Right forelimb (tissue), 1 donor: ENCODE measurements around the gene AKAP13.

Experiments used
- DNase-seq: peaks from one replicate; pipeline ENCODE4 v3.0.0-alpha.2; 2018

AKAP13 gene

GRCh38 chr15:85389772-85390171 is 9.4 kb downstream of the AKAP13 start:
- no peak for DNase-seq

GRCh38 chr15:85393210-85393609 is 12.8 kb downstream of the AKAP13 start:
- no peak for DNase-seq

- DNase-seq, result no peak
These were observed 14.3 kb downstream of the AKAP13 start for GRCh38 chr15:85394554-85395333.

- DNase-seq, result no peak
These were observed 16.2 kb downstream of the AKAP13 start for GRCh38 chr15:85396554-85396953.

GRCh38 chr15:85397151-85397550 is 16.7 kb downstream of the AKAP13 start:
- no peak for DNase-seq

- no peak for DNase-seq
These were observed 17.5 kb downstream of the AKAP13 start for GRCh38 chr15:85397926-85398325.

- no peak for DNase-seq
These were observed 18.4 kb downstream of the AKAP13 start for GRCh38 chr15:85398822-85399221.

GRCh38 chr15:85399627-85400026 is 19.2 kb downstream of the AKAP13 start:
- DNase-seq, result no peak

GRCh38 chr15:85400606-85401005 is 20.2 kb downstream of the AKAP13 start:
- DNase-seq, result no peak

- DNase-seq, result no peak
These were observed 20.8 kb downstream of the AKAP13 start for GRCh38 chr15:85401108-85401774.

GRCh38 chr15:85402195-85402881 is 21.9 kb downstream of the AKAP13 start:
- no peak for DNase-seq

- no peak for DNase-seq
These were observed 23.3 kb downstream of the AKAP13 start for GRCh38 chr15:85403745-85404144.

GRCh38 chr15:85404176-85404917 is 23.9 kb downstream of the AKAP13 start:
- no peak for DNase-seq

GRCh38 chr15:85404918-85405866 is 24.8 kb downstream of the AKAP13 start:
- DNase-seq, result no peak

GRCh38 chr15:85406916-85407315 is 26.5 kb downstream of the AKAP13 start:
- DNase-seq, result no peak

GRCh38 chr15:85407421-85408269 is 27.2 kb downstream of the AKAP13 start:
- DNase-seq, result no peak

- no peak for DNase-seq
These were observed 27.9 kb downstream of the AKAP13 start for GRCh38 chr15:85408270-85408746.

- DNase-seq, result no peak
These were observed 31.7 kb downstream of the AKAP13 start for GRCh38 chr15:85412066-85412465.

- DNase-seq, result no peak
These were observed 32.8 kb downstream of the AKAP13 start for GRCh38 chr15:85412956-85413854.

- DNase-seq, result no peak
These were observed 33.6 kb downstream of the AKAP13 start for GRCh38 chr15:85414037-85414436.
